DND-41 (cell line): Measurements from ENCODE around the gene TBXAS1.

ENCODE experiments used
- ATAC-seq: fragments of 200-7000 bp; cut with Tn5 transposase; 3 replicates; pipeline ENCODE4 v1.9.1; 2021; ENCODE audit warnings: low read depth; ENCODE audit not compliant: insufficient read depth
- DNase-seq: peaks from one replicate; pipeline ENCODE4 v3.0.0-alpha.2; 2020
- H2AFZ ChIP-seq: 2 replicates; pipeline ENCODE4 v1.6.0; 2012; ENCODE audit warnings: low read depth, low read length
- H3K27ac ChIP-seq: 2 replicates; pipeline ENCODE4 v1.5.1; 2012; ENCODE audit warnings: low read length, inconsistent platforms
- H3K27me3 ChIP-seq: fragments of 200-600 bp; sonication (generic); 2 replicates; pipeline ENCODE4 v1.6.0; 2012; ENCODE audit warnings: low read length, mild to moderate bottlenecking, inconsistent platforms; ENCODE audit not compliant: insufficient read depth, poor library complexity
- H3K36me3 ChIP-seq: 2 replicates; pipeline ENCODE4 v1.5.1; 2012; ENCODE audit warnings: low read length, inconsistent platforms; ENCODE audit not compliant: insufficient read depth
- H3K4me1 ChIP-seq: 2 replicates; pipeline ENCODE4 v1.5.1; 2012; ENCODE audit warnings: mild to moderate bottlenecking, low read length; ENCODE audit not compliant: insufficient read depth
- H3K4me2 ChIP-seq: 2 replicates; pipeline ENCODE4 v1.6.0; 2012; ENCODE audit warnings: mild to moderate bottlenecking, moderate library complexity, low read length, inconsistent platforms; ENCODE audit not compliant: insufficient read depth
- H3K4me3 ChIP-seq, 2 experiments: fragments of 200-600 bp in 1 of 2; shearing (Covaris generic) in 1 of 2; 2 replicates each; pipeline ENCODE4 v1.5.1; 2012 to 2016; ENCODE audit warnings: inconsistent platforms in 2 of 2, low read length in 2 of 2, mild to moderate bottlenecking in 2 of 2, low read depth in 1 of 2, moderate library complexity in 1 of 2
- H3K79me2 ChIP-seq: 2 replicates; pipeline ENCODE4 v1.6.0; 2012; ENCODE audit warnings: low read length, inconsistent platforms; ENCODE audit not compliant: insufficient read depth
- H3K9ac ChIP-seq: 2 replicates; pipeline ENCODE4 v1.6.0; 2012; ENCODE audit warnings: low read depth, mild to moderate bottlenecking, inconsistent platforms, low read length, moderate library complexity
- H3K9me3 ChIP-seq: 2 replicates; pipeline ENCODE4 v1.5.1; 2012; ENCODE audit warnings: low read length, moderate library complexity, mild to moderate bottlenecking, inconsistent platforms; ENCODE audit not compliant: insufficient read depth, severe bottlenecking
- H4K20me1 ChIP-seq: 2 replicates; pipeline ENCODE4 v1.6.0; 2012; ENCODE audit warnings: low read length; ENCODE audit not compliant: insufficient read depth
- EZH2 ChIP-seq: IDR thresholded peaks from 3 replicates; pipeline ENCODE4 v1.6.1; 2012; ENCODE audit warnings: borderline replicate concordance, low read depth, mild to moderate bottlenecking, moderate library complexity, low read length, inconsistent platforms; ENCODE audit not compliant: severe bottlenecking
- TF ChIP-seq, protein P1 (sequence below): IDR thresholded peaks from 2 replicates; pipeline ENCODE4 v1.5.1; 2012; ENCODE audit warnings: borderline replicate concordance, low read length, moderate library complexity, mild to moderate bottlenecking; ENCODE audit not compliant: poor library complexity, severe bottlenecking; ENCODE audit errors: extremely low read depth

Gene TBXAS1

DNA sequence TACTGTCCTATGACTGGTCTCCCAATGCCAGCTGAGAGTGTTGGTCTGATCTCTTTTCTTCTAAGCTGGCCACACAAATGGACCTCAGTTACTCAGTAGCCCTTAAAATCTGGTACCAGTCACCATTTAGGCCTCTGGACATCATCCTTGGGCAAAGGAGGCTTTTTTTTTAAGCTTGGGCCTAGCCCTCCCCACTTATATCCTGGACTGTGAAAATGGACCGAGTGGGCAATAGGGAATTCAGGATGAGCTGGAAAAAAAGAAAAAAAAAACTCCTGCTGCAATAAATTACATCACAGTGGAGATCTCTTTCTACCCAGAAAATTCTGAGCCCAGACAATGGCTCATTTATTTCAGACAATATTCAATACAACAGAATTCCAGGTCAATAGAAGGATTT, 165.3 kb downstream of the TBXAS1 start:
- Histone ChIP-seq H3K79me2 (no peaks in the 10 kb centered on the region), H3K9me3 (no peaks in the 10 kb centered on the region), H3K4me3 (no peak overlapping the region), H3K4me2 (no peak overlapping the region), H4K20me1 (no peaks in the 10 kb centered on the region), H3K27ac (no peak overlapping the region), H3K4me1 (no peaks in the 10 kb centered on the region), H3K27me3 (no peaks in the 10 kb centered on the region), H3K9ac (no peak overlapping the region), H3K36me3 (no peaks in the 10 kb centered on the region), H2AFZ (no peak overlapping the region)
- TF ChIP-seq, protein P1, sequence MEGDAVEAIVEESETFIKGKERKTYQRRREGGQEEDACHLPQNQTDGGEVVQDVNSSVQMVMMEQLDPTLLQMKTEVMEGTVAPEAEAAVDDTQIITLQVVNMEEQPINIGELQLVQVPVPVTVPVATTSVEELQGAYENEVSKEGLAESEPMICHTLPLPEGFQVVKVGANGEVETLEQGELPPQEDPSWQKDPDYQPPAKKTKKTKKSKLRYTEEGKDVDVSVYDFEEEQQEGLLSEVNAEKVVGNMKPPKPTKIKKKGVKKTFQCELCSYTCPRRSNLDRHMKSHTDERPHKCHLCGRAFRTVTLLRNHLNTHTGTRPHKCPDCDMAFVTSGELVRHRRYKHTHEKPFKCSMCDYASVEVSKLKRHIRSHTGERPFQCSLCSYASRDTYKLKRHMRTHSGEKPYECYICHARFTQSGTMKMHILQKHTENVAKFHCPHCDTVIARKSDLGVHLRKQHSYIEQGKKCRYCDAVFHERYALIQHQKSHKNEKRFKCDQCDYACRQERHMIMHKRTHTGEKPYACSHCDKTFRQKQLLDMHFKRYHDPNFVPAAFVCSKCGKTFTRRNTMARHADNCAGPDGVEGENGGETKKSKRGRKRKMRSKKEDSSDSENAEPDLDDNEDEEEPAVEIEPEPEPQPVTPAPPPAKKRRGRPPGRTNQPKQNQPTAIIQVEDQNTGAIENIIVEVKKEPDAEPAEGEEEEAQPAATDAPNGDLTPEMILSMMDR, result no peak
- no peak for TF ChIP-seq EZH2
- ATAC-seq, result no peak
- no peak for DNase-seq

DNA sequence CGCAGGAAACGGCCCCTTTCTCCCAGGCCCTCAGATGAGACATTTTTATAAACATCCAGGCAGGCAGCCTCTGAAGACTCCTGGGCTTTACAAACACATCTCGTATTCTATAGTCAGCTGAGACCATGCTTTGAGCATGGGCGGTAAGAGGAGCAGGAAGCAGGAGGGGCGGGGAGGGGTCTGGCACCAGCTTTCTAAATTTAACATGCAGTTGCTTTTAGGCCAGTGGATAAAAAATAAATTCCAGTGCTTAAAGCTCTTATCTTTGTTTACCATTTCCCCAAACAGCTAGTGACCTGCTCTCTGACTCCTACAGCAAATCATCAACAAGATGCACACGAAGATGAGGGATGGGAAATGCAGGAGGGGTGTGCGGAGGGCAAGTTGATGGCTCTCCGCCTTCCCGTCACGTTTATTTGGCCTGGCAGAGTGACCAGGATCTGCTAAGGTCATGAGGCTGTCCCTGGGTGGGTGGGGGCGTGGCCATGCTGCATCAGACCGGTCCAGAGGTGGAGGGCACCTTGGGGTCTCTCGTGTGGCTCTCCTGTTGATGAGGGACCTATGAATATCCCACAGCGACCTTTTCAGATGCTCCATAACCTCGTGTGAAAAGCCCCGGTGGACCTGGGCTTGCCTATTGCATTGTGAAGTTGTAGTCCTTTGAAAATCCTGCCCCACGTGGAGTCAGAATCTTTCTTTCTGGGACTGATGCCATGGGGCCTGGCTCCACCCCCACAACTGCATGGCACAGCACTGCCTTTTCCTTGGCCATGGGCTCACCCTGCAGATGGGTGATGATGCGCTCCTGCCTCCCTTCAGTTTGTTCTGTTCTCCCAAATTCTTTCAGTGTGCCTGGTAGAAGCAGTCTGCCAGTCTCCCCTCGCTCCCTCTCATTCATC, 166.2 kb downstream of the TBXAS1 start:
- Histone ChIP-seq H3K4me2 (no peak overlapping the region), H2AFZ (no peak overlapping the region), H3K27ac (no peak overlapping the region), H3K79me2 (no peaks in the 10 kb centered on the region), H3K36me3 (no peaks in the 10 kb centered on the region), H4K20me1 (no peaks in the 10 kb centered on the region), H3K9ac (no peak overlapping the region), H3K4me3 (no peak overlapping the region), H3K9me3 (no peaks in the 10 kb centered on the region), H3K27me3 (no peaks in the 10 kb centered on the region), H3K4me1 (no peaks in the 10 kb centered on the region)
- TF ChIP-seq EZH2, result no peak
- TF ChIP-seq, protein P1, result no peak
- ATAC-seq, result no peak; the same call in 2 of the 3 replicates
- no peak for DNase-seq

DNA sequence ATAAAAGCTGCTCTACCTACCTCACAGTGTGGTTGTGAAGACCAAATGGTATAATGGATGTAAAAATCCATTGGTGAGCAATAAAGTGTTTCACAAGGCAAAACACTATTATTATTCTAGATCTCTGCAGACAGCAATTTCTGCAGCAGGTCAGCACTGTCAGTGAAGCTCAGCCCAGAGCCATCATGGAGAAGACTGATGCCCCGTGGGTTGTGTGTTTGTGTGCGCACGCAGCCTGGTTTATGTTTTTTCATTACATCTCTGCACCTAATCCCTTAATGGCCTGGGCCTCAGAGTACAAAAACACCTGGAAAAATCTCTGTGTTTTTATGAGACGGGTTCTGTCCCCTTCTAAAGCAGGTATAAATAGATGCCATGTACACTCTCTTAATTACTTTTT, 169.5 kb downstream of the TBXAS1 start:
- no peaks in the 10 kb centered on the region for H3K9me3 ChIP-seq
- ATAC-seq (no peak), DNase-seq (no peak)
- no peak for TF ChIP-seq EZH2
- TF ChIP-seq, protein P1, result no peak
- no peaks in the 10 kb centered on the region for H3K36me3 ChIP-seq
- no peak overlapping the region for H3K4me2 ChIP-seq
- no peaks in the 10 kb centered on the region for H3K27me3 ChIP-seq
- H2AFZ ChIP-seq, result no peak overlapping the region
- no peak overlapping the region for H3K9ac ChIP-seq
- no peaks in the 10 kb centered on the region for H4K20me1 ChIP-seq
- H3K4me3 ChIP-seq, result no peak overlapping the region
- no peaks in the 10 kb centered on the region for H3K79me2 ChIP-seq
- H3K27ac ChIP-seq, result no peak overlapping the region
- no peaks in the 10 kb centered on the region for H3K4me1 ChIP-seq
